ENCODE data around the gene SETBP1.

- TF ChIP-seq SIN3A (IDR thresholded peaks at IDR 0.05; ENCODE audit: low read depth) (no peak), REST (IDR thresholded peaks at IDR 0.05; ENCODE audit: low read depth) (no peak), CTCF (IDR thresholded peaks at IDR 0.05 in 2 of 3, conservative IDR thresholded peaks at IDR 0.05 in 1 of 3; ENCODE audit: borderline replicate concordance in 1 of 3, insufficient read depth in 1 of 3, low read depth in 2 of 3, low read length in 2 of 3) (no peak), ATF3 (IDR thresholded peaks at IDR 0.05) (no peak), TCF7L2 (IDR thresholded peaks at IDR 0.05; ENCODE audit: borderline replicate concordance, extremely low read depth, insufficient read depth, insufficient read length) (no peak), RAD21 (IDR thresholded peaks at IDR 0.05; ENCODE audit: low read depth) (no peak), EZH2 (IDR thresholded peaks at IDR 0.05) (no peak), POLR2AphosphoS5 (IDR thresholded peaks at IDR 0.05; ENCODE audit: low read depth, low read length) (no peak), POLR2A (IDR thresholded peaks at IDR 0.05; ENCODE audit: borderline replicate concordance, extremely low read depth, insufficient read depth, insufficient read length) (no peak), CEBPB (IDR thresholded peaks at IDR 0.05; ENCODE audit: low read depth) (no peak), EGR1 (IDR thresholded peaks at IDR 0.05; ENCODE audit: low read depth) (no peak), MAX (IDR thresholded peaks at IDR 0.05) (no peak)
Measured at GRCh38 chr18:45108754-45109153, 428.1 kb downstream of the SETBP1 start.
